Measurements from ENCODE around the gene RAN. TPM values are rescaled to one million over a fixed set of nuclear protein-coding genes. Genes with fewer than 3 reads are reported as not detected.
"Not testable (repeated sequence)": the region's sequence is repeated elsewhere in the genome, so short reads cannot be mapped to it uniquely, and the experiment has no call there.

RAN gene
- total RNA-seq, 1 experiment from 2014 or later = 793 TPM

GRCh38 chr12:130849561-130850417, 22.1 kb upstream of the RAN start:
- DNase-seq (ENCODE audit: low spot score) = no peak

- no peak for DNase-seq (ENCODE audit: low spot score)
Measured at GRCh38 chr12:130850418-130851021, 21.3 kb upstream of the RAN start.

GRCh38 chr12:130856088-130856487, 15.8 kb upstream of the RAN start:
- no peak for DNase-seq (ENCODE audit: low spot score)

GRCh38 chr12:130858084-130858483, 13.8 kb upstream of the RAN start:
- DNase-seq (ENCODE audit: low spot score) = no peak

- DNase-seq (ENCODE audit: low spot score) = no peak
Measured at GRCh38 chr12:130859161-130859560, 12.7 kb upstream of the RAN start.

- no peak for DNase-seq (ENCODE audit: low spot score)
Measured at GRCh38 chr12:130860311-130860710, 11.6 kb upstream of the RAN start.

- DNase-seq (ENCODE audit: low spot score) = no peak
Measured at GRCh38 chr12:130862161-130862560, 9.7 kb upstream of the RAN start.

GRCh38 chr12:130862771-130863170, 9.1 kb upstream of the RAN start:
- DNase-seq (ENCODE audit: low spot score) = not testable (repeated sequence)

- DNase-seq (ENCODE audit: low spot score) = no peak
Measured at GRCh38 chr12:130863298-130863697, 8.6 kb upstream of the RAN start.

- DNase-seq (ENCODE audit: low spot score) = no peak
Measured at GRCh38 chr12:130868412-130868811, 3.5 kb upstream of the RAN start.

- DNase-seq (ENCODE audit: low spot score) = peak; percentile 36
Measured at GRCh38 chr12:130870442-130871285, 1.2 kb upstream of the RAN start.

GRCh38 chr12:130872179-130873096, 572 bp downstream of the RAN start:
- peak; percentile 8 for DNase-seq (ENCODE audit: low spot score)

- no peak for DNase-seq (ENCODE audit: low spot score)
Measured at GRCh38 chr12:130873106-130873795, 1.4 kb downstream of the RAN start.

- DNase-seq (ENCODE audit: low spot score) = no peak
Measured at GRCh38 chr12:130873825-130874224, 2.0 kb downstream of the RAN start.

- no peak for DNase-seq (ENCODE audit: low spot score)
Measured at GRCh38 chr12:130874696-130875095, 2.8 kb downstream of the RAN start.

GRCh38 chr12:130875193-130875592, 3.3 kb downstream of the RAN start:
- no peak for DNase-seq (ENCODE audit: low spot score)

- DNase-seq (ENCODE audit: low spot score) = not testable (repeated sequence)
Measured at GRCh38 chr12:130875708-130876107, 3.8 kb downstream of the RAN start.

GRCh38 chr12:130876297-130876696, 4.4 kb downstream of the RAN start:
- no peak for DNase-seq (ENCODE audit: low spot score)

GRCh38 chr12:130876758-130877157, 4.9 kb downstream of the RAN start:
- DNase-seq (ENCODE audit: low spot score) = no peak

GRCh38 chr12:130877333-130877732, 5.5 kb downstream of the RAN start:
- no peak for DNase-seq (ENCODE audit: low spot score)
